ENCODE measurements around the gene MOB1B. TPM values are rescaled to one million over a fixed set of nuclear protein-coding genes. Genes with fewer than 3 reads are reported as not detected.

Gene MOB1B
- 4.9 and 7.9 TPM in 2 replicates for total RNA-seq

DNA sequence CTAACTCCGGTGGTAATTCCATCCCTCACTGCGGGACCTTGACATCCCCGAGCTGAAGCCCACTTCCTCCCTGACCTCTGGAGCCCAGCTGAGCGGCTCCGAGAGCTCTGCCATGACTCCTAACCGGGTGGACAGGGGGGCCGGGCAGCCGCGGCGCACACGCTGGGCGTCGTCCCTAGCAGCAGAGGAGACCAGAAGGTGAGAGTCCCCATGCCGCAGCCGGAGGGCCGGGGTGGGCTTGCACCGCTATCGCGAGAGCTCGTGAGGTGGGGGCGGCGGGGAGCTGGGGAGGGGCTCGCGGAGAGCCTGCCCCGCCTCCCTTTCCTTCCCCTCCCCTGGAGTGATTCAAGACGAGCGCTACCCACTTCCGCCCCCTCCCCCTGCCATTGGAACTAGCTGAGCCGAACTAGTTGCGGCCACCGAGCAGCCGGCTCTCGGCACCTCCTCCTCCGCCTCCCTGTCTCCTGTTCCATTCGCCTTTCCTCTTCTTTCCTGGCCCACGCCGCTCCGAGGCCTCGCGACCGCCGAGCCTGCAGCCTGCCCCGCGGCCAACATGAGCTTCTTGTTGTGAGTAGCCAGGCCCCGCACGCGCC, at the start of gene MOB1B:
Gene MOB1B, plus strand, starts transcription at position 386 of the 593 bp plus-strand sequence. Its CDS starts 168 bp downstream, at position 554.

DNA sequence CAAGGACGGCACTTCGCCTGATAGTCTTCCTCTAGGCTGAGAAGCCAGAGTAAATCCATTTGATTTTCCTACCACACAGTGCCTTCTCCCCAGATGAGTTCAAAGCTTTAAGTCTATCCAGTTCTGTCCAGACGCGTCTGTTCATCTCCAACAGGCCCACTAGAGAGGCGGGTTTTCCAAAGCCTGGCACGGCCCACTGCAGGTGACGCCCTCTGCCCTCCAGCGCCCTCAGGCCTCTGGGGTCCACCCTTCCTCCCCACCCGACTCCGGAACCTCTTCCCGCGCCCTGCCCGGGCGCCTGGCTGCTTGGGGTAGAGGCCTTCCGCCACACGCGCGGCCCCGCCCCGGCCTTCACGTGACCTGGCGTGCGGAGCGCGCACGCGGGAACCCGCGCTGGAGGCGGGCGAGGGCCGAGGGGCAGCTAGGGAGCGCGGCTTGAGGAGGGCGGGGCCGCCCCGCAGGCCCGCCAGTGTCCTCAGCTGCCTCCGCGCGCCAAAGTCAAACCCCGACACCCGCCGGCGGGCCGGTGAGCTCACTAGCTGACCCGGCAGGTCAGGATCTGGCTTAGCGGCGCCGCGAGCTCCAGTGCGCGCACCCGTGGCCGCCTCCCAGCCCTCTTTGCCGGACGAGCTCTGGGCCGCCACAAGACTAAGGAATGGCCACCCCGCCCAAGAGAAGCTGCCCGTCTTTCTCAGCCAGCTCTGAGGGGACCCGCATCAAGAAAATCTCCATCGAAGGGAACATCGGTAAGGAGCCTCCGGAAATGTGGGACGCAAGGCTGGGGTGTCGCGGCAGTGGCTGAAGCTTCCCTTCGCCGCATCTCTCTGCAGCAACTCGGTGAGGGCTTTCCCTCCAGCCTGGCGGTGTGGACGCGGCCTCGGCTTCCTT, 91.3 kb downstream of the MOB1B start, which contains the start of gene DCK:
Gene DCK, plus strand, starts transcription at position 469 of the 888 bp plus-strand sequence. Its CDS starts 187 bp downstream, at position 656.

Other genes starting within 250 kb of the MOB1B start
- not detected in 2 replicates for gene JCHAIN, start 235.9 kb upstream of the MOB1B start, total RNA-seq
- gene UTP3, start 213.8 kb upstream of the MOB1B start, total RNA-seq = 9.9 and 13.8 TPM in 2 replicates
- gene RUFY3, start 180.4 kb upstream of the MOB1B start, total RNA-seq = 10.7 and 17.7 TPM in 2 replicates
- gene GRSF1, start 62.5 kb upstream of the MOB1B start, total RNA-seq = 51.6 and 67.2 TPM in 2 replicates
- gene DCK, start 91.3 kb downstream of the MOB1B start, total RNA-seq = 15.3 and 21.0 TPM in 2 replicates

Data from bronchus fibroblast of lung (primary cell).